ENCODE data around the gene ANO6. TPM values are rescaled to one million over a fixed set of nuclear protein-coding genes. Genes with fewer than 3 reads are reported as not detected.
A peak's percentile ranks its signal among the peaks of the same experiment; 100 is the strongest.

The ANO6 gene
- total RNA-seq, 2 donors from 2014 or later, result 35.2 to 55.1 TPM

DNA sequence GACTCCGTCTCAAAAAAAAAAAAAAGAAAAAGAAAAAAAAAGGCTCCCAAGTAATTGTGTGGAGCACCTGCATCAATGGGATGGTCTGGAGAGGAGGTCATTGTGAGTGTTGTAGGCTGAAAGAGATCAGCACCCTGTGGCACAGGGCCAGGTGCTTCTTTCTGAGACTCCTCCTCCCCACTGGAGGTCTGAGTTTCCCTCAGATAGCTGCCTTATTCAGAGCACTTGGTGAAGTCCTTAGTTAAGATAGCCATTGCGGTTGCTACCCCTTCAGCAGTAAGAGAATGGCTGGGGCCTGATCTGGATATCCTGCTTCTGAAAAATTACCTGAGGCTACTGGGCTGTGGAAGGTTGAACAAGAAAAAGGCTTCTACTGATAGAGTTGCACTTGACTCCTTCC, 69.8 kb downstream of the ANO6 start:
- peaks cover 5% of the 10 kb centered on the region for H3K36me3 Mint-ChIP-seq
- DNase-seq (ENCODE audit: low spot score) (no peak), ATAC-seq (no peak)
- no peaks in the 10 kb centered on the region for H3K9me3 Mint-ChIP-seq
- H3K4me1 Mint-ChIP-seq (ENCODE audit: low read depth in 2 of 2), result peaks cover 13 to 23% of the 10 kb centered on the region in 2 donors
- H3K27me3 Mint-ChIP-seq, result no peaks in the 10 kb centered on the region
- no peak overlapping the region for H3K4me3 Mint-ChIP-seq
- peak overlapping the region in 1 of 2 donors; percentile 32 for H3K27ac Mint-ChIP-seq

DNA sequence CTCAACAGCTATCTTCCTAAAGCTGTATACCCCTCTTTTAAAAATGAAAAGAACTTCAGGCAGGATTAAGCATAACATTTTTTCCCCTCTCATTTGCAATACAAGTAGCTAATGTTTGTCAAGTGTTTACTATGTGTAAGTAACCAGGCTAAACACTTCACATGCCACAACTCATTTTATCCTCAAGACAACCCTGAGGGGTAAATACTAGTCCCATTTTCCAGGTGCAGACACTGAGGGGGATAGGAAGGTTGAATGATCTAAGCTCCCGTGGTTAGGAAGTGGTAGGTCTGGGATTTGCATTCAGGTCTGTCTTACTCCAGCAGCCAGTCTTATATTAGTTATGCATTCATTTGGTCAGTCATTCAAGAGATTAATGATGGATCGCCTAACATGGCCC, 70.7 kb downstream of the ANO6 start:
- H3K36me3 Mint-ChIP-seq, result peaks cover 5% of the 10 kb centered on the region
- ATAC-seq (no peak), DNase-seq (ENCODE audit: low spot score) (no peak)
- H3K4me3 Mint-ChIP-seq, result no peak overlapping the region
- no peaks in the 10 kb centered on the region for H3K27me3 Mint-ChIP-seq
- no peaks in the 10 kb centered on the region for H3K9me3 Mint-ChIP-seq
- peaks cover 15 to 23% of the 10 kb centered on the region in 2 donors for H3K4me1 Mint-ChIP-seq (ENCODE audit: low read depth in 2 of 2)
- no peak overlapping the region for H3K27ac Mint-ChIP-seq

DNA sequence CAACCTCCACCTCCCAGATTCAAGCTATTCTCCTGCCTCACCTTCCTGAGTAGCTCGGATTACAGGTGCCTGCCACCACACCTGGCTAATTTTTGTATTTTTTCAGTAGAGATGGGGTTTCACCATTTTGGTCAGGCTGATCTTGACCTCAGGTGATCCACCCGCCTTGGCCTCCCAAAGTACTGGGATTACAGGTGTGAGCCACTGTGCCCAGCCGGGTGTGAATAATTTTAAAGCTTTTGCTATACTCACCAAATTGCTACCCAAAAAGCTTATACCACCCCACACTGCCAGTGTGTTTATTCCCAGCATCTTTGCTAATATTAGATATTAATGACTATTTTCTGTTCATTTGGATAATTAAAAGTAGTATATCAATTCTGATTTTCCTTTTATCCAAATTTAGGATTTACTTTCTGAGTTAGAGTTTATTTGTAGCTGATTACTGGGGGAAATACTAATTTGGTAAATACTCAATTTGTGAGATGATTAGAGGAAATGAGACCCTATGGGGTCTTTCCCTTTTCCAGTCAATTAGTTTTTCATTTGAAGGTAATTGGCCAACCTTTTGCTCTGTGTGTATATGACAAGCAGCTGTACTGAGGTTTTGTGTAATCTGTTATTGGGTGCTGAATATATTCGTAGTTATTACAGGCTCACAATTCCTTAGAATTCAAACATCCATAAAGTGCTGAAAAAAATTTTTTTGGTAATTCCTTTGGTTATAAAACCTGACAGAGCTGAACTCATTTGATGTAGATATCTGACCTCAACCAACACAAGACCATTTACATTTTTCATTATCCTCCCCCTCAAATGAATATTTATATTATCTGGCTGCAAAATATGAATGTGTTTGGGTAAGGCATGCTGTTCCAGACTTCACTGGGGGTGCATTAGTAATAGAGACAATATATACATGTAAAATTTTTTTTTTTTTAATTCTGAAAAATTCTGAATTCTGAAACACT, 73.6 kb downstream of the ANO6 start:
- H3K4me3 Mint-ChIP-seq, result no peak overlapping the region
- no peaks in the 10 kb centered on the region for H3K27me3 Mint-ChIP-seq
- DNase-seq (ENCODE audit: low spot score), result no peak
- H3K4me1 Mint-ChIP-seq (ENCODE audit: low read depth in 2 of 2), result peaks cover 22 to 27% of the 10 kb centered on the region in 2 donors
- H3K27ac Mint-ChIP-seq, result no peak overlapping the region
- H3K9me3 Mint-ChIP-seq, result no peaks in the 10 kb centered on the region
- no peak for ATAC-seq
- no peaks in the 10 kb centered on the region for H3K36me3 Mint-ChIP-seq

DNA sequence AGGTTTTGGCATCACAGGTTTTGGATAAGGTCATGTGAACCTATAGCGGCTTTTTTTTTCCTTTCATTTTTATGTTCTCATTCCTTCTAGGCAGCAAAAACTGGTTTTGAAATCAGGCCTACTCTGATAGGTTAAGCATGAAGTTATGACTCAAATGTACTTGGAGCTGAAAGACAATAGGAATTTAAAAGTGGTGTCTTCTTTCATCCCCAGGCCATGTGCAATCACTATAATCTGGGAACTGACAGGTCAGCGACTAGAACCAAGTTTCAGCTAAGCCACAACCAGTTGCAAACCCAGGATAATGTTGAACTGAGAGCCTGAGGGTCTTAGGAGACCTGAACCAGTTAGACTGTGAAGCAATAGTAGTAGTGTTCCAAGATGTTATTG, 74.3 kb downstream of the ANO6 start:
- Mint-ChIP-seq H3K4me3 (no peak overlapping the region), H3K9me3 (no peaks in the 10 kb centered on the region), H3K27me3 (no peaks in the 10 kb centered on the region), H3K36me3 (no peaks in the 10 kb centered on the region), H3K4me1 (ENCODE audit: low read depth in 2 of 2) (peaks cover 22 to 26% of the 10 kb centered on the region in 2 donors), H3K27ac (no peak overlapping the region)
- ATAC-seq (no peak), DNase-seq (ENCODE audit: low spot score) (no peak)

DNA sequence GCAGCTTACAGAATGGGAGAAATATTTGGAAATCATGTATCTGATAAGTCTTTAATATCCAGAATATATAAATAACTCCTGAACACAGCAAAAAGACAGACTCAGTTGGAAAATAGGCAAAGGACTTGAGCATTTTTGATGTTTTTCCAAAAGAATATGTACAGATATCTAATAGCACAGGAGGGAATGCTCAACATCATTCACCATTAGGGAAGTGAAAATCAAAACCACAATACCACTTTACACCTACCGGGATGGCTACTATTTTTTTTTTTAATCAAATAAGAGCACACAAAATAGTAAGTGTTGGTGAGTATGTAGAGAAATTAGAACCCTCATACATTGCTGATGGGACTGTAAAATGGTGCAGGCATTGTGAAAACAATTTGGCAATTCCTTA, 75.6 kb downstream of the ANO6 start:
- Mint-ChIP-seq H3K4me1 (ENCODE audit: low read depth in 2 of 2) (peaks cover 20 to 22% of the 10 kb centered on the region in 2 donors), H3K36me3 (no peaks in the 10 kb centered on the region)

DNA sequence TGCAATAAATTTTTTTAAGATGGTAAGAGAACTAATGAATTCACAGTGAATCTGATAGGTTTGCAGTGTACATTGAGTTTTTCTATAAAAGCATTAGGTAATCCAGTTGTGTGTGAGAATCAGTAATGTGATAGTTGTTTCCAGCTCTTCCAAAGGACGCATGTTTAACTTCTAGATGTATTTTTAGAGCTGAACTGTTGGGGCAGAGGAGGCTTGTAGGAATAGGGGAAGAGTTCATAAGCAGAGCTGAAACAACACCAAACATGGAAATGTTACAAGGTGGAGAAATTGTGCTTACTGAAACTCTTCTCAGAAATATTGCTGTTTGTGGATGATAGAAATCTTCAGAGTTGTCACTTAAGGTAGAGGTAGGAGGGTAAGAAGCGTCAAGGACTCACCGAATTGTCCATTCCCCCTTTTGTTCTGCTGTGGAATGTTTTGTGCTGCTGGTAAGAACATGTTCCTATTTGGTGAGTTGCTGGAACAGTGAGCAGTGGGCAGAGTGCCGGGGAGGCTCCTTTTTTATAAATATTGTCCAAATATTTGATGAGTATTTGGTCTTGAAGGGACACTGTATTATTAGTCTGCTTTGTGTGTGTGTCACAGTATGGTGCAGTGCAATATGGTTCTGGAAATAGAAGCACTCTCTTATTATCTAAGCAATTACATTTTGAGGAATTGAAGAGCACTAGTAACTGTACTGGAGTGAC, 76.7 kb downstream of the ANO6 start:
- H3K4me3 Mint-ChIP-seq, result no peak overlapping the region
- H3K27ac Mint-ChIP-seq, result no peak overlapping the region
- DNase-seq (ENCODE audit: low spot score) (no peak), ATAC-seq (no peak)
- no peaks in the 10 kb centered on the region for H3K36me3 Mint-ChIP-seq
- H3K9me3 Mint-ChIP-seq, result no peaks in the 10 kb centered on the region
- peaks cover 14 to 16% of the 10 kb centered on the region in 2 donors for H3K4me1 Mint-ChIP-seq (ENCODE audit: low read depth in 2 of 2)
- no peaks in the 10 kb centered on the region for H3K27me3 Mint-ChIP-seq

More for the DNA sequence above, 75.6 kb downstream of the ANO6 start:
- Mint-ChIP-seq H3K4me3 (no peak overlapping the region), H3K27me3 (no peaks in the 10 kb centered on the region), H3K9me3 (no peaks in the 10 kb centered on the region), H3K27ac (no peak overlapping the region)
- DNase-seq (ENCODE audit: low spot score) (no peak), ATAC-seq (no peak)

DNA sequence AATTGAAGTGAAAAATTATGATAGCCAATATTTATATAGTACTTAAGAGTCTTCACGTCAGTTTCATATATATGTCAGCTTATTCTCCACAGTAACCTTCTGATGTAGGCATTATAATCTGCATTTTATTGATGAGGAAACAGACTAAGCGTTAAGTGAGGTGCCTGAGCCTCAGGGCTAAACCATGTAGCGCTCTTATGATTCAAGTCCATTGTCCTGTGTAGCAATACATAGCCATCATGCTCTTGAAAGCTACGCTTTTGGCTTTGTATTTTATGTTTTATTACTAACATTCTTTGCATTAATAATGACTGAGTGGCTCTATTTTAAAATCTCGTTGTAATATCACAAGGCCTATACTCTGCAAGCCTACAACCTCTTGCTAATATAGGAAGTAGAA, 79.0 kb downstream of the ANO6 start:
- no peak for DNase-seq (ENCODE audit: low spot score)
- H3K27ac Mint-ChIP-seq, result no peak overlapping the region
- no peaks in the 10 kb centered on the region for H3K9me3 Mint-ChIP-seq
- no peaks in the 10 kb centered on the region for H3K27me3 Mint-ChIP-seq
- no peaks in the 10 kb centered on the region for H3K36me3 Mint-ChIP-seq
- ATAC-seq, result no peak
- H3K4me1 Mint-ChIP-seq (ENCODE audit: low read depth in 2 of 2), result peaks cover 14 to 16% of the 10 kb centered on the region in 2 donors
- no peak overlapping the region for H3K4me3 Mint-ChIP-seq

DNA sequence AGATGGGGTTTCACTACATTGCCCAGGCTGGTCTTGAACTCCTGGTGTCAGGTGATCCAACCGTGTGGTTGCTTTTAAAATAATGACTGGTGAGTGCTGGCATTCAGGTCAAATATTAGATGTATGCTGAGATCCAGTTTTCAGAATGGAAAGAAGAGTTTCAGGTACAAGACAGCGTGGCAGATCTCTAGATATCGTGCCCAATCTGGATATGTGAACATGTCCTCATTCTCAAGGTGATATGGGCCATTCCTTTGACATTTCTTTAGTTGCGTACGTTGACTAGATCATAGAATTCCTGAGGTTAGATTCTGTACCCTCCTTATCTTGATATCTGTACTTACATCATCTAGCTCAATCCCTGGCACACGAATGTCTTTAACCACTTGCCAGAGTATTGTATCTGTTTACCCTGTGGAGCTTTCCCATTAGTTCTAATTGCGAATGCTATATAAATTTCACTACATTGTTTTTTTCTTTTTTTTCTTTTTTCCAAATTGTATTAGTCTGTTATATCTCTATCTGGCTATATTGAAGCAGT, 80.2 kb downstream of the ANO6 start:
- ATAC-seq, result no peak
- DNase-seq (ENCODE audit: low spot score), result no peak
- no peaks in the 10 kb centered on the region for H3K36me3 Mint-ChIP-seq
- H3K4me3 Mint-ChIP-seq, result no peak overlapping the region
- peaks cover 12 to 14% of the 10 kb centered on the region in 2 donors for H3K4me1 Mint-ChIP-seq (ENCODE audit: low read depth in 2 of 2)
- no peaks in the 10 kb centered on the region for H3K9me3 Mint-ChIP-seq
- no peak overlapping the region for H3K27ac Mint-ChIP-seq
- H3K27me3 Mint-ChIP-seq, result no peaks in the 10 kb centered on the region

DNA sequence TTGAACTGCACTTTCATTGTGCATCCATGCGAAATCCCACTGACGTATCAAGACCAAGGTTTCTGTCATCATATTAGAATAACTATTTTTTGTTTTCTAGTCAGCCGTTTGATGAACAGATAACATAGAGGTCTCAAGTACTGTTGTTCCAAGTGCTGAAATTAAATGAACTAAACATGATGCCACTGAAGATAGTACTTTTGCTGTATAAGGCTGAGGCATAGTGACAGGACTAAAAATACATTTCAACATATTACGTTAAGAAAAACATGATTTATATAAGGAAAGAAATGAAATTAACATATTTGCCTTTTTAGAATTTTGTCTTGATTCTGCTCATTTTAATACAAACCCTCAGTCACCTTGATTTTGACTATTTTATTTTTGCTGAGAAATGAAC, 82.2 kb downstream of the ANO6 start:
- no peak for ATAC-seq
- DNase-seq (ENCODE audit: low spot score), result no peak
- H3K27ac Mint-ChIP-seq, result no peak overlapping the region
- no peaks in the 10 kb centered on the region for H3K27me3 Mint-ChIP-seq
- H3K4me3 Mint-ChIP-seq, result no peak overlapping the region
- H3K9me3 Mint-ChIP-seq, result no peaks in the 10 kb centered on the region
- peaks cover 6 to 7% of the 10 kb centered on the region in 2 donors for H3K4me1 Mint-ChIP-seq (ENCODE audit: low read depth in 2 of 2)
- H3K36me3 Mint-ChIP-seq, result no peaks in the 10 kb centered on the region

DNA sequence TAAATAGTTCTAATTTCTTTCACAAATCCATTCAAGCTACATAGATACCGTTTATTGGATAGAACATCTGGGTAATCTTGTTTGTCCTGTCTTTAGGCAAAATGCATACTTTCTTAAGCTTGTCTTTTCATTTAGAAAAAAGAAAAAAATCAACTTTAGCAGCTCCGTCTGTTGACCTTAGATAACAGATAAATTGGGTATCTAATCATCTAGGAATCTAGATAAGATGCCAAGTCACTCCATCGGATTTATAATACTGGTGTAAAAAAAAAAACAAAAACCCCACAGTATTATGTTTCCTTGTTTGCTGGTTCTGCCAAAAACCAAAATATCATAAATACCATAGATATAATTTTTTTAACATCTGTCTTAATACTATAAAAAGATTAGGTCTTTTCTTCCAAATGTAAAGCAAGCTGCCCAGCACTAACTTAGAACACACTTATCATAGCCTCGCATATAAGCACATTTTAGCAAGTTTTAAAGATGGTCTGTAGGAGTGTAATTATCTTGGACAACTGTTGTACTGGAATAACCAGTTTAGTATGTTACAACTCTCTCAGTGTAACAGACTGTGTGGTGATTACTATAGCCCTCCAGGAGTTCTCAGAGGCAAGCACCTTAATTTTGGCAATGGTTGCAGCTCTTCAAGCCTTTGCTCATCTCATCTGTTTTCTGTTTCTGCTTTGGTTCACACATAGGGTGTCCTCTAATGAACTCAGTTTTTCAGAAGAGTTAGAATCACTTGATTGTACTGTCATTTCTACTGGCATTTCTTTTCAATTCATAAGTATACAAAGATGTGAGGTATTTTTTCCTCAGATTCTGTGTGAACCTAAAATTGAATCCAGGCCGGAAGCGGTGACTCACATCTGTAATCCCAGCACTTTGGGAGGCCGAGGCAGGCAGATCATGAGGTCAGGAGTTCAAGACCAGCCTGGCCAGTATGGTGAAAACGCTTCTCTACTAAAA, 83.1 kb downstream of the ANO6 start:
- peaks cover 1 to 6% of the 10 kb centered on the region in 2 donors for H3K4me1 Mint-ChIP-seq (ENCODE audit: low read depth in 2 of 2)
- no peak overlapping the region for H3K4me3 Mint-ChIP-seq
- DNase-seq (ENCODE audit: low spot score) (no peak), ATAC-seq (no peak)
- H3K27me3 Mint-ChIP-seq, result no peaks in the 10 kb centered on the region
- no peaks in the 10 kb centered on the region for H3K9me3 Mint-ChIP-seq
- H3K27ac Mint-ChIP-seq, result no peak overlapping the region
- peaks cover 2% of the 10 kb centered on the region for H3K36me3 Mint-ChIP-seq

DNA sequence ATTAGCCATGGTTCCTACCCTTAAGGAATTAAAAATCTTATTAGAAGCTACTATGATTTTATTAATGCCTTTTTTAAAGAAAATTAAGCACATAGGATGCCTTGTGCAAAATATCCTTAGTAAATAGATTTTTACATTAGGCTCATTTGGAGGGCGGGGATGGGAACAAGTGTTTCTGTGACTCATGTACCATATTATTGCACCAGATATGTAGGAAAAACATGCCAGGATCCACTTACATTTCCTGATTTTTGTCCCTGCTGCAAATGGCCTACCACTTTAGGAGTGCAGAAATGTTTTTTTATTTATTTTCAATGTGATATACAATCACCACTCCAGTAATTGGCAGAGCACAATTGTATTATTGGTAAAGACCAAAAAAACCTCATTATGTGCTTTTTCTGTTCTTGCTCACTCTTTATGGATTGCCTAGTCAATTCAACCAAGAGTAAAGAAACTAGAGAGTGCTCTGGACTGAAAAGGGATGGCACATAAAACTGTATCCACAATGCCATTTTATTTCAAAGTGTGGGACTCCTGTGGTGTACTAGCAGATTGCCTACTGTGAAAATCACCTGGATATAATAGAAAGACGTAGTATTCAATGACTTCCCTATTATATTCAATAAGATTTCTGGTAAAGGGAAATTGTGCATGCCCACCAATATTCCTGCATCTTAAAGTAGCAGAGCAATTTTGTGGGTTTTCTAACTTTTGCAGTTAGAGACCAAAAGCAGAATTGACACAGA, 86.9 kb downstream of the ANO6 start:
- H3K27me3 Mint-ChIP-seq, result no peaks in the 10 kb centered on the region
- no peak overlapping the region for H3K27ac Mint-ChIP-seq
- H3K4me1 Mint-ChIP-seq (ENCODE audit: low read depth in 2 of 2), result peaks cover 0 to 4% of the 10 kb centered on the region in 2 donors
- H3K9me3 Mint-ChIP-seq, result no peaks in the 10 kb centered on the region
- peaks cover 5% of the 10 kb centered on the region for H3K36me3 Mint-ChIP-seq
- DNase-seq (ENCODE audit: low spot score) (no peak), ATAC-seq (no peak)
- no peak overlapping the region for H3K4me3 Mint-ChIP-seq

DNA sequence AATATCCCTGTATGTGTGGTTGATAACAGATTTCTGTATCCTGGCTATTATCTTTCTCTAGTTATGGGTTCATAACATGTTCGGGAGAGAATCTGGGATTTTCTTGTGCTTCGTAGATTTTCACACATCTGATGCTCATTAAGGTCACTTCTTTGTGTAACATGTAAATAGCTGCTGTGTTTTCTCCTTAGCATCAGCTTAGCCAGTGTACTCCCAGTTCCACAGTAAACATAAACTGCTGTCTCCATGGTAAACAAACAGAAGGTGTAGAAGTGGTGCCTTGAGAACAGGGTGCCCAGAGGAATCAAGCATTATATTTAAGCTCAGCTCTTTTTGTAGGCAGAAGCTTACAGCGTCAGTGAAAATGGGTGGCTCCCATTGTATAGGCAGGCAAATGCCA, 88.0 kb downstream of the ANO6 start:
- DNase-seq (ENCODE audit: low spot score), result no peak
- peaks cover 5% of the 10 kb centered on the region for H3K36me3 Mint-ChIP-seq
- ATAC-seq, result no peak
- no peaks in the 10 kb centered on the region for H3K9me3 Mint-ChIP-seq
- no peak overlapping the region for H3K27ac Mint-ChIP-seq
- H3K4me3 Mint-ChIP-seq, result no peak overlapping the region
- H3K27me3 Mint-ChIP-seq, result no peaks in the 10 kb centered on the region
- peaks cover 0 to 4% of the 10 kb centered on the region in 2 donors for H3K4me1 Mint-ChIP-seq (ENCODE audit: low read depth in 2 of 2)

All from natural killer cell treated with Interleukin-12 subunit alpha and Interleukin-12 subunit beta and Interleukin-15 and Interleukin-18, amount 100 ng/mL, for 72 hours (primary cell).